GM21576 (cell line): ENCODE measurements around the gene MAGEB18.

Experiments
- ATAC-seq: cut with Tn5 transposase; IDR thresholded peaks from one replicate; pipeline ENCODE4 v1.9.1; 2021; ENCODE audit warnings: mild to moderate bottlenecking, moderate library complexity; ENCODE audit not compliant: unreplicated experiment

The MAGEB18 gene

DNA sequence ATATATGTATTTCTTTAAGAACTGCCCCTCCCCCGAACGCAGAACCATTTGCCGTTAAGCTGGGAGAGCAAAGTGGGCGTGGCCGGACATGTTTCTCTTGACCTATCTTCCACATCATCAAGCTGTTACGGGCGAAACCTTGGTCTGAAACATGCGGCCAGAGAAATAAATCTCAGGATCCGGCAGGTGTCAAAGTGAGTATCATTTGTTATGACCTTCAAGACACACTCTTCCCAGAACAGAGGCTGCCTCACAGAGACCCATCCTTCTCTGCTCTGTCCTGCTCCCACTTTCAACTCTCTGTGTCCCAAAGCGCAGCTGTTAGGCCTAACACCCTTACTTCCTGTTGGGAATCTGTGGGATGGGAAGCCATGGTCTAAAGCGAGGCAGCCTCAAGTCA lies at the start of gene MAGEB18:
Gene MAGEB18, plus strand, starts transcription at position 70 of the 400 bp plus-strand sequence. CDS start 643 bp downstream, outside the sequence.
- ATAC-seq: no peak

DNA sequence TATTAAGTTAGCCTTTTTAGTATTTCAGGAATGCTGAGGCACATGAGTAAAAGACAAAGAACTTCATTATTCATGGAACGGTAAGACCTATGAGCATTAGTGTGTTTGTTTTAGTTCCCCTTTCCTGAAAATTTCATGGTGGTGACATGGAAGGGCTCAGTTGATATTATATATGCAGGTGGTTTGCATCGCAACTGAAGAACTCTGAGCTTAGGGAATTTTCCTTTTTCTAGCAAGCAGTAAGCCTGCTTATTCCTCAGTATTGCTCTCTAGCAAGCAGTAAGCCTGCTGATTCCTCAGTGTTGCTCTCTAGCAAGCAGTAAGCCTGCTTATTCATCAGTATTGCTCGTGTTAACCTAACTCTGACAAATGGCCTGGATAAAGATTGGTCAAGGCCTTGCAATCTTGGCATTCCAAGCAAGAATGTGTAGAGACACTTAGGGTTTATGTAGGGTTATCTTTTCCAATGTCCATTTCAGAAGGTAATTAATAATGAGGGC lies 37.7 kb upstream of the MAGEB18 start:
- no peak for ATAC-seq

DNA sequence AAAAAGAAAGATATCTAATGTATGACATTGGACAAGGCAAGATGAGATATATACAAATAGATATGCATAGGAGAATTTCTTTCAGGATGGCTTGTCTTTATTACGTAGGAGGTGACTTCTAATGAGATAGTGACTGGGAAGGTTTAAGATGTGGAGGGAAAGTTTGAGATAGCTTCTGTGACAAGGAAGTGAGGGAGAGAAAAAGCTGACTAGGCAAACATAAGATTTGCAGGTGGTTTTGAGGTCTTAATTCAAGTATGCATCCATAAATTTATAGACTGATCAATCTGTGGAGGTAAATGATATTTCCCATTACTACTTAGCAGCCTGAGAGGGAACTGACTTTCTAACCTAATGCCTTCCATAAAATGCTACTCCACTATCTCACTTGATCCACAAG lies 29.0 kb upstream of the MAGEB18 start:
- no peak for ATAC-seq

DNA sequence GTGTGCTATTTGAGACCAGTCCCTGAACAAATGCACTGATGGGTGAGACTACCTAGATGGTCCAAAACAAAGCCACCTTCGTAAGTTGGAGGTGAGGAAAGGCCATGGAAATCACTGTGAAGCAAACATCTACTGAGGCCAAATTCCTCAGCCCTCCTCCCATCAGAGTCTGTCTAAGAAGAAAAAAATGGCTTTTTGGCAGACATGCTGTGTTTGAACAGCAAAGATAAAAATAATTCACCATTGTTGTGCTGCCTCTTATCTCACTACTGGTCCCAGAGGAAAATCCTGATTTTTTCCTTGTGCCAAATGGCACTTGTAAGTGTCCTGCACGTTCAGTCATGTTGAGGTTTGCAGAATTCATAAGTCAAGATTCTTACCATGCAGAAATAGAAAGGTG lies 7.9 kb downstream of the MAGEB18 start:
- no peak for ATAC-seq

DNA sequence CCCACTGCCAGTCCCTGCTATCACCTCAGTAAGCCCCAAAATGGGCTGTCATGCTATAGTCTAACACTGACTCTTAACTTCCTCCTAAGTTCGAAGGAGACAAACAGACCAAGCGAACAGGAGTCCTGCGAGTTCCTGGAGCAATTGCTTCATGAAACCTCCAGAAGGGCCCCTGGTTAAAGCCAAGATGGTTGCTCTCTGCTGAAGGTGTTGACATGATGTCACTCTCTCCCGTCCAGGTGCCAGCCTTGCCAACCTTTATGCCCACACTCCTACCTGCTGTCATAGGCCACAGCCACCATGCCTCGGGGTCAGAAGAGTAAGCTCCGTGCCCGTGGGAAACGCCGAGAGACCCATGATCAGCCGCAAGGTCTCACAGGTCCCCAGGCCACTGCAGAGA lies 22.2 kb downstream of the MAGEB18 start, which contains the start of gene MAGEB6B:
Gene MAGEB6B, plus strand, starts transcription at position 301 of the 400 bp plus-strand sequence. Its CDS starts 0 bp downstream, at position 301.
- no peak for ATAC-seq
